Gastroesophageal sphincter (tissue), 4 donors: ENCODE results near the gene TCF4. TPM values are rescaled to one million over a fixed set of nuclear protein-coding genes. Genes with fewer than 3 reads are reported as not detected.
"Not testable (repeated sequence)": the region's sequence is repeated elsewhere in the genome, so short reads cannot be mapped to it uniquely, and the experiment has no call there.

Source experiments
- ATAC-seq: fragments of 150-250 bp; one replicate; pipeline ENCODE4 v1.9.1; 2016; ENCODE audit warnings: mild to moderate bottlenecking, moderate library complexity
- H3K27ac ChIP-seq, 4 donors: fragments of 200-600 bp; sonication (generic) in 3 of 4; 1 replicate in 3 of 4; 2 replicates in 1 of 4; pipeline ENCODE4 v1.5.1; 2016 to 2019
- H3K27me3 ChIP-seq: fragments of 200-600 bp; sonication (generic); one replicate; pipeline ENCODE4 v1.5.1; 2019
- H3K36me3 ChIP-seq, 2 donors: fragments of 200-600 bp; sonication (generic); one replicate each; pipeline ENCODE4 v1.5.1; 2019; ENCODE audit warnings: control low read depth in 1 of 2
- H3K4me1 ChIP-seq, 3 donors: fragments of 200-600 bp; sonication (generic); 1 replicate in 2 of 3; 2 replicates in 1 of 3; pipeline ENCODE4 v1.5.1; 2016 to 2019; ENCODE audit warnings: control low read depth in 2 of 3
- H3K4me3 ChIP-seq, 2 donors: fragments of 200-600 bp; sonication (generic); one replicate each; pipeline ENCODE4 v1.5.1; 2019; ENCODE audit warnings: mild to moderate bottlenecking in 1 of 2, moderate library complexity in 1 of 2
- H3K9me3 ChIP-seq, 3 donors: fragments of 200-600 bp; sonication (generic); one replicate each; pipeline ENCODE4 v1.5.1; 2017 to 2019; ENCODE audit warnings: control low read depth in 2 of 3
- EP300 ChIP-seq: sonication (generic); formaldehyde crosslinking; IDR thresholded peaks from one replicate; pipeline ENCODE4 v1.6.1; 2017; ENCODE audit warnings: antibody characterized with exemption, mild to moderate bottlenecking
- POLR2A ChIP-seq, 2 donors: fragments of 450-650 bp; IDR thresholded peaks; one replicate each; pipeline ENCODE4 v1.6.1; 2017; ENCODE audit warnings: antibody characterized with exemption in 2 of 2, mild to moderate bottlenecking in 2 of 2, moderate library complexity in 1 of 2
- POLR2AphosphoS5 ChIP-seq: sonication (generic); formaldehyde crosslinking; IDR thresholded peaks from one replicate; pipeline ENCODE4 v1.6.1; 2017; ENCODE audit warnings: antibody characterized with exemption
- WGBS, 2 donors: methylation state at CpG; one replicate each; pipeline ENCODE4 v1.1.5; 2018; ENCODE audit warnings: low coverage in 1 of 2; 5-methylcytosine and 5-hydroxymethylcytosine counted together
- total RNA-seq, 4 donors: library from RNA; depleted of rRNA; stranded (reverse); fragments of >200 nt; gene quantifications; one replicate each; pipeline ENCODE4 v1.1.0, GENCODE V29; 2016
- TF ChIP-seq, protein P1 (sequence below), 4 experiments: fragments of 200-600 bp in 2 of 4; fragments of 450-650 bp in 2 of 4; sonication (generic) in 1 of 4; IDR thresholded peaks; one replicate each; pipeline ENCODE4 v1.5.1; 2017 to 2019; ENCODE audit warnings: antibody characterized with exemption in 4 of 4, mild to moderate bottlenecking in 2 of 4, moderate library complexity in 2 of 4

The TCF4 gene
- total RNA-seq, 4 donors from 2014 or later, result 64.1 to 87.6 (median 76.2) TPM

DNA sequence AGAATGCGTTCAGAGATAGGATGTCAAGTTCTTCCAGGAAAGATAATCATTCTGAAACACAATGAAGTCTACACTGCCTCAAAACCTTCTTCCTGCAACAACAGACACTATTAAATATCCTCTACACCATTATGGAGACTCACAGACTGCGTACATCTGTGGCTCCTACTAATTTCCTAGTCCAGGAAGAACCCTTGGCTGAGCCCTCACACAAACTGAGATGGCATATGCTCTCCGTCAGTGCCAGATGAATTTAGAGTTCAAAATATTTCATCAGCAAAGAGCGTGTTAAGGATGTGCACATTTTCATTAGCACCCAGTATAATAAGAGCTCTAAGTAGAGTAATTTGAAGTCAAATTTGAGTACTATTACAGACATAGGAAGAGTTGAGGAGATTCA, 117.2 kb downstream of the TCF4 start:
- H3K4me1 ChIP-seq, result no peaks in the 10 kb centered on the region
- ATAC-seq, result no peak
- H3K4me3 ChIP-seq, result no peak overlapping the region
- no peak for TF ChIP-seq EP300
- no peak for TF ChIP-seq POLR2AphosphoS5
- no peak for TF ChIP-seq POLR2A (IDR thresholded peaks at IDR 0.05)
- TF ChIP-seq, protein P1, sequence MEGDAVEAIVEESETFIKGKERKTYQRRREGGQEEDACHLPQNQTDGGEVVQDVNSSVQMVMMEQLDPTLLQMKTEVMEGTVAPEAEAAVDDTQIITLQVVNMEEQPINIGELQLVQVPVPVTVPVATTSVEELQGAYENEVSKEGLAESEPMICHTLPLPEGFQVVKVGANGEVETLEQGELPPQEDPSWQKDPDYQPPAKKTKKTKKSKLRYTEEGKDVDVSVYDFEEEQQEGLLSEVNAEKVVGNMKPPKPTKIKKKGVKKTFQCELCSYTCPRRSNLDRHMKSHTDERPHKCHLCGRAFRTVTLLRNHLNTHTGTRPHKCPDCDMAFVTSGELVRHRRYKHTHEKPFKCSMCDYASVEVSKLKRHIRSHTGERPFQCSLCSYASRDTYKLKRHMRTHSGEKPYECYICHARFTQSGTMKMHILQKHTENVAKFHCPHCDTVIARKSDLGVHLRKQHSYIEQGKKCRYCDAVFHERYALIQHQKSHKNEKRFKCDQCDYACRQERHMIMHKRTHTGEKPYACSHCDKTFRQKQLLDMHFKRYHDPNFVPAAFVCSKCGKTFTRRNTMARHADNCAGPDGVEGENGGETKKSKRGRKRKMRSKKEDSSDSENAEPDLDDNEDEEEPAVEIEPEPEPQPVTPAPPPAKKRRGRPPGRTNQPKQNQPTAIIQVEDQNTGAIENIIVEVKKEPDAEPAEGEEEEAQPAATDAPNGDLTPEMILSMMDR (IDR thresholded peaks at IDR 0.05), result no peak
- no peaks in the 10 kb centered on the region for H3K36me3 ChIP-seq
- H3K27ac ChIP-seq, result no peak overlapping the region
- no peaks in the 10 kb centered on the region for H3K27me3 ChIP-seq
- WGBS, 2 donors, result 92 to 100% methylated on average over 3 to 4 of the region's 4 CpGs
- no peaks in the 10 kb centered on the region for H3K9me3 ChIP-seq

DNA sequence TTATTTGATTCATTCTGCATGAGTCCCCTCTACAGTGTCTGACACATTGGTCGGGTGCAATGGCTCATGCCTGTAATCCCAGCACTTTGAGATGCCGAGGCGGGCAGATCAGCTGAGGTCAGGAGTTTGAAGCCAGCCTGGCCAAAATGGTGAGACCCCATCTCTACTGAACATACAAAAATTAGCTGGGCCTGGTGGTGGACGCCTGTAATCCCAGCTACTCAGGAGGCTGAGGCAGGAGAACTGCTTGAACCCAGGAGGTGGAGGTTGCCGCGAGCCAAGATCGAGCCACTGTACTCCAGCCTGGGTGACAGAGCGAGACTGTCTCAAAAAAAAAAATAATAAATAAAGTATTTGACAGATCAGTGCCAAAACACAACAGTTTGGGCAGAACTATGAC, 118.9 kb downstream of the TCF4 start:
- not testable (repeated sequence) for H3K36me3 ChIP-seq, ATAC-seq, H3K9me3 ChIP-seq, H3K27ac ChIP-seq, H3K27me3 ChIP-seq, H3K4me1 ChIP-seq, H3K4me3 ChIP-seq
- 88 to 94% methylated on average over 3 to 6 of the region's 8 CpGs for WGBS, 2 donors

DNA sequence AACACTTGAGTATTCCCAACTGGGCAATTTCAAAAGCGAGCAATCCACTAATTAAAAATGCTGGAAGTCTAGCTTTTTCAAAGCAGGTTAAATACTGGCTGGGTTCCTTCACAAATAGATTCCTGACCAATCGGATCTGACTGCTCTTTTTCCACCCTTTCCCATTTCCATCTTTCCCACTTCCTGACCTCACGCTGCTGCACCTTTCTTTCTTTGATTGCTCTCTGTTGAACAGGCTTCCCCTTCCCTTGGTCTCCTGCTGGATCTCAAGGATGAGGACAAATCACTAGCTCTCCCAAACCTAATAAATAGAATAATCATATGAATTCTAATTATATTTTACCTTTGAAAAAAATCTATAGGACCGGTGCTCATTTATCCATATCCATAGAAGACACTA, 121.2 kb downstream of the TCF4 start:
- TF ChIP-seq POLR2A (IDR thresholded peaks at IDR 0.05), result no peak
- no peaks in the 10 kb centered on the region for H3K9me3 ChIP-seq
- no peaks in the 10 kb centered on the region for H3K36me3 ChIP-seq
- H3K4me3 ChIP-seq, result no peak overlapping the region
- no peaks in the 10 kb centered on the region for H3K27me3 ChIP-seq
- 63 to 92% methylated on average over 4 of the region's 4 CpGs for WGBS, 2 donors
- no peak overlapping the region for H3K27ac ChIP-seq
- H3K4me1 ChIP-seq, result peaks cover 0 to 7% (median 0%) of the 10 kb centered on the region in 3 donors
- no peak for ATAC-seq

DNA sequence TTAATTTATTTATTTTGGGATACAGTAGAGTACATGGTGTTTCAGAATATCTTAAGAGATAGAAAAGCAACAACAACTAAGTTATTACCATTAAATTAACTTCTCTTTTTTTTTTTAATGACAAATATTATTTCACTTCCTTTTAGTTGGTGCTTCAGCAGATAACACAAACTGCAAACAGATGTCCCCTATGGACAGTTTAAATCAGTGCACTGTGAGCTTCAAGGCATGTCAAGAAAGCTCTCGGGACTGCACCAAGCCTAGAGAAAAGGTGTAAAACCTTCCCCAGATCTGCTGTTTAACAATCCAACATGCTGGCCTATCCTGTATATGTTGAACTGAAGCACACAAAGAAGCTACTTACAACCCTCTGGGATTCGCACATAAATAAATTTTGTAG, 122.7 kb downstream of the TCF4 start:
- no peak overlapping the region for H3K4me3 ChIP-seq
- ATAC-seq, result no peak
- peaks cover 0 to 7% (median 0%) of the 10 kb centered on the region in 3 donors for H3K4me1 ChIP-seq
- WGBS, 2 donors, result 89 to 90% methylated on average over 2 of the region's 2 CpGs
- no peaks in the 10 kb centered on the region for H3K9me3 ChIP-seq
- no peak overlapping the region for H3K27ac ChIP-seq
- no peaks in the 10 kb centered on the region for H3K27me3 ChIP-seq
- no peaks in the 10 kb centered on the region for H3K36me3 ChIP-seq
- TF ChIP-seq, protein P1 (IDR thresholded peaks at IDR 0.05), result no peak
- TF ChIP-seq EP300, result no peak
- no peak for TF ChIP-seq POLR2AphosphoS5
- no peak for TF ChIP-seq POLR2A (IDR thresholded peaks at IDR 0.05)

DNA sequence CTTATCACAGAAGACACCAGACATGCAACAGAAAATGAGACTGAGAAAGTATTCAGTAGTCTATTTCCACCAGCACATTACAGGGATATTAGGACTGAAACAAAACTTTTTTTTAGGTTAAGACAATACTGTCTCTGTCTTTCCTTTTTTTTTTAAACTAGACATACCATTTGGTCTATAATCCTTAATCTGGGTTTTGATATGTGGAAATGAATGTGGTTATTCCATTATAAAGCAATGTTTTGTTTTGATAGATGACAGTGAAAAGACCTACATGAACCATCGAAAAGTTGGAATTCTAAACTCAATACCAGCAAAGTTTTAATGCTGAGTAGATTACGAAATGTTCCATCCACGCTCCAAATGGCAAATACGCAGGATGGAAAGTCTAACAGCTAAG, 123.4 kb downstream of the TCF4 start:
- Histone ChIP-seq H3K36me3 (no peaks in the 10 kb centered on the region), H3K27me3 (no peaks in the 10 kb centered on the region), H3K4me1 (peaks cover 0 to 7% (median 0%) of the 10 kb centered on the region in 3 donors), H3K27ac (no peak overlapping the region), H3K9me3 (no peaks in the 10 kb centered on the region), H3K4me3 (no peak overlapping the region)
- no peak for ATAC-seq
- TF ChIP-seq POLR2AphosphoS5 (no peak), EP300 (no peak), POLR2A (IDR thresholded peaks at IDR 0.05) (no peak)
- TF ChIP-seq, protein P1 (IDR thresholded peaks at IDR 0.05), result no peak
- 82 to 95% methylated on average over 4 of the region's 4 CpGs for WGBS, 2 donors

DNA sequence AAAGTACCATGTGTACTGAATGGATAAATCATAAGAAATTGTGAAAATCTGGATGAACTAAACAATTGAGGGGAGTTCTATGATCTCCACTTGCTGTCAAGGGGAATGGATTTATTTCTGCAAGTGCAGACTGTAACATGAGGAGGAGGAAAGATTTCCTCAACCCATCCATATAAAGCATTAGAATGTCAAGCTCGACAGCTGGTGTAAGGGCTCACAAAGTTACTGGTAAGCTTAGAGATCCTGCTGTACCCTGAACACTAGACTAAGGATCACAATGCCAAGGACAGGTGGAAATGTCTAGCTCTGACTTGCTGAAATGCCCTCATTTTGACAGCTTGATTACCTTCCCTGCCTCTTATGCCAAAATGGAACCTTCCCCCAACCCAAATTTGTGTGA, 125.3 kb downstream of the TCF4 start:
- no peaks in the 10 kb centered on the region for H3K27me3 ChIP-seq
- 38% methylated on average over 1 of the region's 1 CpG; no CpG with 5 or more reads in 1 of the 2 donors for WGBS, 2 donors
- no peaks in the 10 kb centered on the region for H3K36me3 ChIP-seq
- H3K27ac ChIP-seq, result no peak overlapping the region
- H3K4me3 ChIP-seq, result no peak overlapping the region
- ATAC-seq, result no peak
- H3K9me3 ChIP-seq, result no peaks in the 10 kb centered on the region
- H3K4me1 ChIP-seq, result peaks cover 0 to 7% (median 0%) of the 10 kb centered on the region in 3 donors
- no peak for TF ChIP-seq POLR2A (IDR thresholded peaks at IDR 0.05)
- no peak for TF ChIP-seq EP300
- TF ChIP-seq, protein P1 (IDR thresholded peaks at IDR 0.05), result no peak
- TF ChIP-seq POLR2AphosphoS5, result no peak
